GM18499 (cell line): Measurements from ENCODE around the gene EVI5L.

Experiments used
- ATAC-seq: cut with Tn5 transposase; IDR thresholded peaks from one replicate; pipeline ENCODE4 v1.9.1; 2021; ENCODE audit warnings: moderate number of reproducible peaks; ENCODE audit not compliant: insufficient read depth, unreplicated experiment

EVI5L gene

GRCh38 chr19:7869910-7870511 is 40.0 kb downstream of the EVI5L start:
- ATAC-seq, result no peak

DNA sequence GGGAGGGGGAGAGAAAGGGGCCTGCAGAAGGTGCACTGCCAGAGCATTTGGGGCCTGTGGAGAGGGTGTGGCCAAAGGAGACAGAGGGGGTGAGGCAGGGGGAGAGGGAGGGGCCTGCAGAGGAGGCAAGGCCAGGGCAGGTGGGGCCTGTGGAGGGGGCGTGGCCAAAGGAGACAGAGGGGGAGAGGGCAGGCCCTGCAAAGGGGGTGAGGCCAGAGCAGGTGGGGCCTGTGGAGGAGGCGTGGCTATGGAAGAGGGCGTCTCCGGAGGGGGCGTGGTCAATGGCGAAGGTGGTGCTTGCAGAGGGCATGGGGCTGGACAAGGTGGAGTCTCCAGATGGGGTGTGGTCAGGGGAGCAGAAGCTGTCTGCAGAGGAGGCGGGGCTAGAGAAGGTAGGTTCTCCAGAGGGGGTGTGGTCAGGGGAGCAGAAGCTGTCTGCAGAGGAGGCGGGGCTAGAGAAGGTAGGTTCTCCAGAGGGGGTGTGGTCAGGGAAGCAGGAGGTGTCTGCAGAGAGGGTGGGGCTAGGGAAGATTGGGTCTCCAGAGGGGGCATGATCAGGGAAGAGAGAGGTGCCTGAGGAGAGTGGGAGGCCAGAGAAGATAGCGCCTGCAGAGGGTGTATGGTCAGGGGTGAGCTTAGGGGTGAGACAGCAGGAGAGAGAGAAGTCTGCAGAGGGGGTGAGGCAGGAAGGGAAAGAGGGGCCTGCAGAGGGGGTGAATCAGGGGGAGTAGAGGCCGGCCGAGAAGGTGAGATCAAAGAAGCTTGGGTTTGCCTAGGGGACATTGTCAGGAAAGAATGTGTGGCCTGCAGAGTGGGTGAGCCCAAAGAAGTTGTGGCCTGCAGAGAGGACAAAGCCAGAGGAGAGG is 40.8 kb downstream of the EVI5L start:
- no peak for ATAC-seq

- ATAC-seq, result no peak
Measured at GRCh38 chr19:7871437-7872305, 41.7 kb downstream of the EVI5L start.

GRCh38 chr19:7872306-7873204 is 42.5 kb downstream of the EVI5L start:
- ATAC-seq, result no peak

DNA sequence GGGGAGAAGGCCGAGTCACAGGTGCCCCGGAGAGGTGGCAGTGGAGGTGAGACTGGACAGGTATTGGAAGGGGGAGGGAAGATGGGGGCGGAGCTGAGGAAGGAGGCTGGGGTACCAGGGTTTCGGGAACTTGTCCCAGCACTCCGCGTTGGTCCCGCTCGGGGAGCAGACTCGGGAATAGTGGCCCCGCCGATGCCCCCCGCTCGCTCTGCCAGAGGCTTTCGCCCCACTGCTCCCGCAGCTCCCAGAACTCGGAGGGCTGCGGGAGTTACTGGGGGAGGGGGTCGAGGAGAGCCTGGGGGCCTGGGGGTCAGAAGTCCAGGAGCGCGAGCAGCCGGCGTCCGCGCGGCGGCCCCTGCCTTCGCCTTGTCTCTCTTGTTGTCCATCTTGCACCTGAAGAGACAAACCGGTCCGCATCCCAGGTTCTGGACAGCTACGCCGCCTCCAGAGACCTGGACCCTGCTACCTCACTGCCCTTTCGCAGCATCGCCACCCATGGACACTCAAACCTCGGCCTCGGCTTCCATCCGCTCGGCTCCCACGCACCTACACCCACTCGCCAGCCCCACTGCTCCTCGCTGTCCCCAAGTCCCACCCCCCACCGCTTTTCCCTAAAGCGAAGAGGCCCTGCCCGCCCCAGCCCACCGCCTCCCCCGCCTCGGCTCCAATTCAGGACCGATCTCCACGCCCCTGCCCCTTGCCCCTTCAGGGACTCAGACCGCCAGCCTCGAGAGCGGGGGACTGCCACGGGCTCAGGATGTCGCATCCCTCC is 43.5 kb downstream of the EVI5L start:
- no peak for ATAC-seq

DNA sequence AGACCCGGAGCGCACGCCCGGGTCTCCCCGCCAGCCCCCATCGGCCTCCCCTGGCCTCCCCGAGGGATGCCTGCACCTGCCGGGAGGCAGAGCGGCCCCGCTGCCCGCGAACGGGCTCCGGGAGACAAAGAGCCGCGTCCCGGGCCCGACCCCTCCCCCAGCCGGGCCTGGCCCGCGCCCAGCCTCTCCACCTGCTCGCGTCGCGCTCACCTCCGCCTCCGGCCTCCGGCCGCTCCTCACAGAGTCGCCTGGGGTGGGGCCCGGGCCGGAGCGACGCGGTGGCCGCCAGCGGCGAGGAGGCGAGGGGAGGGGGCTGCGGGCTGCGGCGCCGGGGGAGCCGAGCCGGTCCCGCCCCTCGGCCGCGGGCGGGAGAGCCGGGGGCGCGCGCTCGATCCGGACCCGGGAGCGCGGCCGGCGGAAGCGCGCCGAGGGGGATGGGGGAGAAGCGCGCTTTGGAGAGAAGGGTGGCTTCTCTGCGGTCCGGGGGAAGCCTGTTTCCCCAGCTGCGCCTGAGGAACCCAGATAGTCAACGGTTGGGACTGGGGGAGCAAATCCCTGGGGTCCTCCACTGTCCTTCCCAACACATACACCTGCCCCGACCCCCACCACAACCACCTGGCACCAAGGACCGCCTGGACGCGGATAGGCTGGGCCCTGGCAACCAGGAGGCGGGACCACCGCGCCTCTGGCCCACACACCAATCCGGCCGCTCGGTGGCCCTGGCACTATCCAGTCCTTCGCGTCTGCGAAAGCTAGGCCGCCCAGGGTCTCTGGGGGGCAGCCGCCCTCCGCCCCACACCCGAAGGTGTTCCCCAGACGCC is 44.3 kb downstream of the EVI5L start, which contains the start of gene PRR36:
TSS of gene PRR36 (minus strand) at position 315 of the 821 bp plus-strand sequence. CDS start 701 bp downstream, outside the sequence.
- ATAC-seq, result no peak

- no peak for ATAC-seq
Measured at GRCh38 chr19:7874897-7875273, 44.9 kb downstream of the EVI5L start.

- no peak for ATAC-seq
Measured at GRCh38 chr19:7877249-7877836, 47.3 kb downstream of the EVI5L start.

- ATAC-seq, result no peak
Measured at GRCh38 chr19:7879111-7879807, 49.2 kb downstream of the EVI5L start.

GRCh38 chr19:7879836-7880235 is 49.8 kb downstream of the EVI5L start:
- no peak for ATAC-seq

DNA sequence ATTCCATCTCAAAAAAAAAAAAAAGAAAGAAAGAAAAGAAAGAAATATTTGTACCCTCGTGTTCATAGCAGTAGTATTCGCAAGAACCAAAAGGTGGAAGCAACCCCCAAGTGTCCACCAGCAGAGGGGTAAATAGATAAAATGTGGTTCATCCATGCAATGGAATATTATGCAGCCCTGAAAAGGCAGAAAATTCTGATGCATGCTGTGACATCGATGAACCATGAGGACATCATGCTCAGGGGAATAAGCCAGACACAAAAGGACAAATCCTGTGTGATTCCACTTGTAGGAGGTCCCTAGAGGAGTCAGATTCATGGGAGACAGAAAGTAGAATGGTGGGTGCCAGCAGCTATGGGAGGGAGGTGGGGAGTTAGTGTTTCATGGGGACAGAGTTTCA is 51.9 kb downstream of the EVI5L start:
- ATAC-seq, result no peak

DNA sequence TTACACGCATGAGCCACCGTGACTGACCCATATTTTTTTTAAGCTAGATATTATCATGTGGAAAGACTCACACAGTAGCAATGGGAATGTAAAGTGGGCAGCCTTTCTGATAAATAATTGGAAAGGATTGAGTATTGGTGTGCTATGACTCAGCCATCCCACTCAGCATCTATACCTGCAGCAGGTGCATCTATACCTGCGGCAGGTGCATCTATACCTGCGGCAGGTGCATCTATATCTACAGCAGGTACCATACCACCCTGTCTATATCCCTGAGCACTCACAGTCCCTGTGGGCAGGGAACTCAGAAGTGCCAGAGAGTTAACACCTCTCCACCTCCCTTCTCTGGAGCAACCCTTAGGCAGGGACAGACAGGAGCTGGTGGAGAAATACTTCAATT is 53.1 kb downstream of the EVI5L start:
- ATAC-seq, result no peak

GRCh38 chr19:7883796-7884570 is 54.0 kb downstream of the EVI5L start:
- ATAC-seq, result no peak

DNA sequence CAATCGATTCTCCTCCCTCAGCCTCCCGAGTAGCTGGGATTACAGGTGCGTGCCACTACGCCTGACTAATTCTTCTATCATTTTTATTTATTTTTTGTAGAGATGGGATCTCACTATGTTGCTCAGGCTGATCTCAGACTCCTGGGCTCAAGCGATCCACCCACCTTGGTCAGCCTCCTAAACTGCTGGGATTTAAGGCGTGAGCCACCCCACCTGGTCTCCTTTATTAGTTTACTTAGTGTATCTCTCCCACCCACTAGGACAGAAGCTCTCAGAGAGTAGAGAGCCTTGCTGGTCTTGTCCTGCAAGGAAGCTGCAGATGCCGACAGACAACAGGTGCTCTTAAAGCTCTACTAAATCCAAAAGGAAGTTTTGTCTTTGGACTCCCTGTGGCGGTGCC is 55.8 kb downstream of the EVI5L start:
- ATAC-seq, result no peak

DNA sequence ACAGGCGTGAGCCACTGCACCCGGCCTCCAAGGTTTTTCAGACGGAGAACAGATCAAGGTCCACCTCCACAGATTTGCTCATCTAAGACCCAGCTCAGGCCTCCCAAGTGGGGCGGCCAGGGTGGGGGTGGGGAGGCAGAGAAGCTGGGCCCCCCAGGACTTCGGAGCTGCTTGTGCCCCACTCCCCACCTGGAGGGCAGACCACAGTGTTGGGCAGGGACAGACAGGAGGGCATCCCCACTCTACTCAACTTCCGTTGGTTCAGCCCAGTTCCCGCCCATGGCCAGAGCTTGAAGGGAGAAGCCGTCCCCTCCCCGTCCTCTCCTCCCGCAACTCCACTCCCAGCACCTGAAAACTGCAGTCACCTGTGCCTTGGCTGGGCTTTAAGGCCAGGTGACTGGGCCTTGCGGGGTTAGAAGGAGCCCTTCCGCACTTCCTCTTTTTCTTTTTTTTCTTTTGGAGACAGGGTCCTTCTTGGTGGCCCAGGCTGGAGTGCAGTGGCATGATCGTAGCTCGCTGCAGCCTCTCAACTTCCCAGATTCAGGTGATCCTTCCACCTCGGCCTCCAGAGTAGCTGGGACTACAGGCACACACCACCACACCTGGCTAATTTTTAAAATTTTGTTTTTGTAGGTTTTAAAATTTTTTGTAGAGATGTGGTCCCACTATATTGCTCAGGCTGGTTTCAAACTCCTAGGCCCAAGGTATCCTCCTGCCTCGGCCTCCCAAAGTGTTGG is 57.6 kb downstream of the EVI5L start:
- no peak for ATAC-seq
